Measurements from ENCODE around the gene IL1RAPL1. TPM values are rescaled to one million over a fixed set of nuclear protein-coding genes. Genes with fewer than 3 reads are reported as not detected.

Gene IL1RAPL1
- total and polyA plus RNA-seq, 2 donors (not counting 3 experiments of a cell fraction or from before 2014, with no cell fraction given), result 0.79 to 1.3 TPM

DNA sequence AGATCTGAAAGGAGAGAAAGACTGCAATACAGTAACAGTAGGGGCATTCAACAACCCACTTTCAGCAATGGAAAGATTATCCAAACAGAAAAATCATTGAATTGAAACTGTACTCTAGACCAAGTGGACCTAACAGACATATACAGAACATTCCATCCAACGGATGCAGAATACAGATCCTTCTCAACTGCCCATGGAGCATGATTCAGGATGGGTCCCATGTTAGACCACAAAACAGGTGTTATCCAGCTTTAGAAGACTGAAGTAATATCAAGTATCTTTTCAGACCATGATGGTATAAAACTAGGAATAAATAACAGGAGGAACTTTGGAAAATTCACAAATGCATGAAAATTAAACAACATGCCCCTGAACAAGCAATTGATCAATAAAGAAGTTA is 1060.9 kb downstream of the IL1RAPL1 start:
- Histone ChIP-seq H3K27ac (ENCODE audit: insufficient read depth, low read depth, low read length) (no peak overlapping the region), H2AFZ (ENCODE audit: low read depth, low read length) (peak overlapping the region; percentile 20), H3K9me3 (replicated peaks; ENCODE audit: control insufficient read depth, insufficient read depth, low read length) (no peaks in the 10 kb centered on the region), H3K9ac (replicated peaks; ENCODE audit: extremely low read depth, insufficient read depth, low read length) (no peak overlapping the region), H3K4me2 (ENCODE audit: insufficient read depth, low read length) (no peak overlapping the region), H3K27me3 (ENCODE audit: control insufficient read depth in 2 of 2, insufficient read depth in 2 of 2, low read length in 2 of 2) (no peaks in the 10 kb centered on the region), H3K4me1 (ENCODE audit: control insufficient read depth, extremely low read depth, insufficient read depth, low read length) (no peaks in the 10 kb centered on the region), H4K20me1 (replicated peaks; ENCODE audit: control insufficient read depth, extremely low read depth, insufficient read depth, low read length) (no peaks in the 10 kb centered on the region), H3K36me3 (ENCODE audit: control insufficient read depth in 2 of 2, extremely low read depth in 1 of 2, insufficient read depth in 2 of 2, low read length in 2 of 2) (no peaks in the 10 kb centered on the region), H3K79me2 (ENCODE audit: control insufficient read depth, insufficient read depth, low read length) (no peaks in the 10 kb centered on the region), H3K9me1 (replicated peaks; ENCODE audit: control insufficient read depth, extremely low read depth, insufficient read depth, low read length) (no peaks in the 10 kb centered on the region), H3K4me3 (replicated peaks in 1 of 3; ENCODE audit: insufficient read depth in 1 of 3, low read depth in 1 of 3, low read length in 3 of 3) (no peak overlapping the region)
- FAIRE-seq (no peak), DNase-seq (ENCODE audit: low read depth, low spot score) (no peak)
- intact Hi-C loops (cut with micrococcal nuclease) (no loop called here), dilution Hi-C loops (cut with MboI; ENCODE audit: extremely low pct_ligation_motif_present, low sequenced_read_pairs) (no loop called here)
- BruUV-seq (replicated peaks), result no TSS peak
- TF ChIP-seq GATA2 (IDR thresholded peaks at IDR 0.05; ENCODE audit: insufficient read depth, insufficient read length, low read depth, low read length), result no peak
- TF ChIP-seq, protein P1, sequence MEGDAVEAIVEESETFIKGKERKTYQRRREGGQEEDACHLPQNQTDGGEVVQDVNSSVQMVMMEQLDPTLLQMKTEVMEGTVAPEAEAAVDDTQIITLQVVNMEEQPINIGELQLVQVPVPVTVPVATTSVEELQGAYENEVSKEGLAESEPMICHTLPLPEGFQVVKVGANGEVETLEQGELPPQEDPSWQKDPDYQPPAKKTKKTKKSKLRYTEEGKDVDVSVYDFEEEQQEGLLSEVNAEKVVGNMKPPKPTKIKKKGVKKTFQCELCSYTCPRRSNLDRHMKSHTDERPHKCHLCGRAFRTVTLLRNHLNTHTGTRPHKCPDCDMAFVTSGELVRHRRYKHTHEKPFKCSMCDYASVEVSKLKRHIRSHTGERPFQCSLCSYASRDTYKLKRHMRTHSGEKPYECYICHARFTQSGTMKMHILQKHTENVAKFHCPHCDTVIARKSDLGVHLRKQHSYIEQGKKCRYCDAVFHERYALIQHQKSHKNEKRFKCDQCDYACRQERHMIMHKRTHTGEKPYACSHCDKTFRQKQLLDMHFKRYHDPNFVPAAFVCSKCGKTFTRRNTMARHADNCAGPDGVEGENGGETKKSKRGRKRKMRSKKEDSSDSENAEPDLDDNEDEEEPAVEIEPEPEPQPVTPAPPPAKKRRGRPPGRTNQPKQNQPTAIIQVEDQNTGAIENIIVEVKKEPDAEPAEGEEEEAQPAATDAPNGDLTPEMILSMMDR (IDR thresholded peaks at IDR 0.05; ENCODE audit: extremely low read depth in 1 of 2, insufficient read depth in 1 of 2, low read depth in 1 of 2, low read length in 2 of 2), result no peak
- no peak for TF ChIP-seq POLR2AphosphoS5 (IDR thresholded peaks at IDR 0.05; ENCODE audit: insufficient read depth, low read depth, low read length)
- TF ChIP-seq MYC (IDR thresholded peaks at IDR 0.05; ENCODE audit: low read depth, low read length), result no peak
- TF ChIP-seq POLR2A (IDR thresholded peaks at IDR 0.05; ENCODE audit: low read depth, low read length), result no peak
- TF ChIP-seq EZH2 (IDR thresholded peaks at IDR 0.05; ENCODE audit: borderline replicate concordance, low read depth, low read length, severe bottlenecking), result no peak
- TF ChIP-seq, protein P2, sequence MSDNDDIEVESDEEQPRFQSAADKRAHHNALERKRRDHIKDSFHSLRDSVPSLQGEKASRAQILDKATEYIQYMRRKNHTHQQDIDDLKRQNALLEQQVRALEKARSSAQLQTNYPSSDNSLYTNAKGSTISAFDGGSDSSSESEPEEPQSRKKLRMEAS (IDR thresholded peaks at IDR 0.05; ENCODE audit: insufficient read depth, insufficient read length), result no peak
- no peak for TF ChIP-seq FOS (IDR thresholded peaks at IDR 0.05; ENCODE audit: borderline replicate concordance, insufficient read depth, low read length)
- no peak for TF ChIP-seq JUN (IDR thresholded peaks at IDR 0.05; ENCODE audit: borderline replicate concordance, insufficient read depth, insufficient read length, low read depth)
- ChIA-PET CTCF (no interaction called here), POLR2A (no interaction called here)

Measured in endothelial cell of umbilical vein (primary cell).